COLO829 (cell line): ENCODE results near the gene ITGB2.
A peak's percentile ranks its signal among the peaks of the same experiment; 100 is the strongest.

Source experiments
- DNase-seq: peaks from one replicate; pipeline ENCODE4 v3.0.0; 2012; ENCODE audit warnings: low spot score

ITGB2 gene

GRCh38 chr21:44955141-44955797 lies 34.6 kb upstream of the ITGB2 start:
- no peak for DNase-seq

- no peak for DNase-seq
Observed at GRCh38 chr21:44954281-44954771, 33.6 kb upstream of the ITGB2 start.

- no peak for DNase-seq
Observed at GRCh38 chr21:44953628-44954021, 32.9 kb upstream of the ITGB2 start.

GRCh38 chr21:44952929-44953627 lies 32.4 kb upstream of the ITGB2 start:
- no peak for DNase-seq

GRCh38 chr21:44952116-44952928 lies 31.6 kb upstream of the ITGB2 start:
- DNase-seq = no peak

- no peak for DNase-seq
Observed at GRCh38 chr21:44951186-44951915, 30.7 kb upstream of the ITGB2 start.

GRCh38 chr21:44950351-44950750 lies 29.7 kb upstream of the ITGB2 start:
- no peak for DNase-seq

GRCh38 chr21:44949779-44950198 lies 29.1 kb upstream of the ITGB2 start:
- DNase-seq = peak; percentile 62

- DNase-seq = no peak
Observed at GRCh38 chr21:44949161-44949778, 28.6 kb upstream of the ITGB2 start.

- no peak for DNase-seq
Observed at GRCh38 chr21:44948426-44949120, 27.9 kb upstream of the ITGB2 start.

GRCh38 chr21:44947930-44948331 lies 27.2 kb upstream of the ITGB2 start:
- DNase-seq = no peak

- no peak for DNase-seq
Observed at GRCh38 chr21:44947111-44947929, 26.6 kb upstream of the ITGB2 start.

- DNase-seq = no peak
Observed at GRCh38 chr21:44946254-44947041, 25.7 kb upstream of the ITGB2 start.

GRCh38 chr21:44944596-44944995 lies 23.9 kb upstream of the ITGB2 start:
- DNase-seq = no peak

GRCh38 chr21:44943686-44944550 lies 23.2 kb upstream of the ITGB2 start:
- DNase-seq = no peak

- DNase-seq = no peak
Observed at GRCh38 chr21:44943005-44943685, 22.4 kb upstream of the ITGB2 start.

GRCh38 chr21:44942566-44942965 lies 21.9 kb upstream of the ITGB2 start:
- DNase-seq = no peak

- no peak for DNase-seq
Observed at GRCh38 chr21:44941567-44941966, 20.9 kb upstream of the ITGB2 start.
